Measurements from ENCODE around the gene RAD50. TPM values are rescaled to one million over a fixed set of nuclear protein-coding genes. Genes with fewer than 3 reads are reported as not detected.
A peak's percentile ranks its signal among the peaks of the same experiment; 100 is the strongest.

RAD50 gene
- total RNA-seq, 2 donors from 2014 or later = 20.2 to 37.0 TPM

GRCh38 chr5:132674671-132675506 is 118.1 kb downstream of the RAD50 start:
- Histone ChIP-seq H3K27me3 (replicated peaks; ENCODE audit: insufficient read depth) (no peaks in the 10 kb centered on the region), H3K27ac (no peak overlapping the region), H3K4me3 (no peak overlapping the region), H3K9me3 (no peaks in the 10 kb centered on the region), H3K4me1 (replicated peaks) (no peaks in the 10 kb centered on the region), H3K36me3 (no peaks in the 10 kb centered on the region)
- no peak for TF ChIP-seq POLR2AphosphoS5 (IDR thresholded peaks at IDR 0.05)
- TF ChIP-seq POLR2A (IDR thresholded peaks at IDR 0.05) = no peak
- TF ChIP-seq CTCF (IDR thresholded peaks at IDR 0.05) = no peak
- 42% methylated on average over 13 of the region's 13 CpGs for WGBS
- peak; percentile 19 for DNase-seq (ENCODE audit: low spot score)
- intact Hi-C loops (cut with DNase I) = no loop called here

DNA sequence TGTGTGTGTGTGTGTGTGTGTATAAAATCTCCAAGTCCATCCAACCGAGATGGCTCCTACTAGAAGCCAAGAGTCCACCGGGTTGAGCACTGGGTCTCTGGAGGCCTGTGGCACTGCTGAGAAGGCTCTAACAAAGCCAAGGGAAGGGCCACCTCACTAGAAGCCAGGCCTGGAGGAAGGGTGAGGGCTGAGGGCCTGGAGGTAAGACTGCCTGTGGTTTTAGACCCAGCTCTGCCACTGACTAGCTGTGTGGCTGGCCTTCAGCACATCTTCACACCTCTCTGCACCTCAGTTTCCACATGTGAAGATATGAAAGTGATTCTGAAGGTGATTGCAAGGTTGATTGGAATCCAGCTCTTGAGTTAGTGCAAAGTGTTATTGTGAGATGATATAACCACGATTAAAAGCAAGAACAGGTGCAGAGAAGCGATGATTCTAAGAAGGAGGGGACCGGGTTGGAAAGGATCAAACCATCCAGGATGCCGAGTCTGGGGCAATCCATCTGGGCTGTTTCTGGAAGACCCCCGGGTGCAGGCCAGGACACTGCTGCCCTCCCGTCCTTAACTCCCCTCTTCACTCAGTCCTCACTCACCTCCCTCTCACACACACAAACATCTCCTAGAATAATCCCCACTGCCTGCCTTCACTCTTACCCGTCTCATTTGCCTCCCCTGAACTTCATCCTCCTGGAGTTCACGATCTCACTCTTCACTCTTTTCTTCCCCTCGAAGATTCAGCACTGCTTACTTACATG is 119.3 kb downstream of the RAD50 start:
- Histone ChIP-seq H3K27ac (no peak overlapping the region), H3K36me3 (no peaks in the 10 kb centered on the region), H3K4me1 (replicated peaks) (no peaks in the 10 kb centered on the region), H3K27me3 (replicated peaks; ENCODE audit: insufficient read depth) (no peaks in the 10 kb centered on the region), H3K9me3 (no peaks in the 10 kb centered on the region), H3K4me3 (no peak overlapping the region)
- DNase-seq (ENCODE audit: low spot score) = no peak
- TF ChIP-seq POLR2AphosphoS5 (IDR thresholded peaks at IDR 0.05) (no peak), CTCF (IDR thresholded peaks at IDR 0.05) (no peak), POLR2A (IDR thresholded peaks at IDR 0.05) (no peak)
- WGBS = 94% methylated on average over 11 of the region's 11 CpGs
- intact Hi-C loops (cut with DNase I) = no loop called here

- no peaks in the 10 kb centered on the region for H3K9me3 ChIP-seq
- DNase-seq (ENCODE audit: low spot score) = no peak
- TF ChIP-seq POLR2A (IDR thresholded peaks at IDR 0.05) (no peak), POLR2AphosphoS5 (IDR thresholded peaks at IDR 0.05) (no peak), CTCF (IDR thresholded peaks at IDR 0.05) (peak in 1 of 4 experiments; percentile 11)
- no peaks in the 10 kb centered on the region for H3K4me1 ChIP-seq (replicated peaks)
- intact Hi-C loops (cut with DNase I) = no loop called here
- WGBS = 46% methylated on average over 7 of the region's 7 CpGs
- no peak overlapping the region for H3K27ac ChIP-seq
- no peak overlapping the region for H3K4me3 ChIP-seq
- H3K27me3 ChIP-seq (replicated peaks; ENCODE audit: insufficient read depth) = no peaks in the 10 kb centered on the region
- no peaks in the 10 kb centered on the region for H3K36me3 ChIP-seq
Observed at GRCh38 chr5:132677191-132677590, 120.4 kb downstream of the RAD50 start.

- Histone ChIP-seq H3K4me1 (replicated peaks) (no peaks in the 10 kb centered on the region), H3K27ac (no peak overlapping the region), H3K9me3 (no peaks in the 10 kb centered on the region), H3K4me3 (no peak overlapping the region), H3K36me3 (no peaks in the 10 kb centered on the region), H3K27me3 (replicated peaks; ENCODE audit: insufficient read depth) (no peaks in the 10 kb centered on the region)
- TF ChIP-seq CTCF (IDR thresholded peaks at IDR 0.05) (no peak), POLR2A (IDR thresholded peaks at IDR 0.05) (no peak), POLR2AphosphoS5 (IDR thresholded peaks at IDR 0.05) (no peak)
- intact Hi-C loops (cut with DNase I) = no loop called here
- WGBS = 80% methylated on average over 15 of the region's 15 CpGs
- DNase-seq (ENCODE audit: low spot score) = no peak
Observed at GRCh38 chr5:132677682-132678400, 121.1 kb downstream of the RAD50 start.
